SK-N-SH (cell line): Measurements from ENCODE around the gene TAX1BP1.

Source experiments
- CTCF ChIP-seq: fragments of 200-600 bp; sonication (generic); IDR thresholded peaks from 2 replicates; pipeline ENCODE4 v1.6.1; 2017; ENCODE audit warnings: antibody characterized with exemption, mild to moderate bottlenecking, moderate library complexity
- EP300 ChIP-seq, 2 experiments: IDR thresholded peaks; 2 replicates each; pipeline versions ENCODE4 v1.4.0 to v1.6.1; 2012; ENCODE audit warnings: borderline replicate concordance in 1 of 2, low read depth in 1 of 2, low read length in 1 of 2
- IRF3 ChIP-seq: fragments of 150-350 bp; IDR thresholded peaks from 2 replicates; pipeline ENCODE4 v1.6.1; 2016; ENCODE audit warnings: mild to moderate bottlenecking, low read depth, low read length
- JUND ChIP-seq: IDR thresholded peaks from 2 replicates; pipeline ENCODE4 v1.4.0; 2012
- MAX ChIP-seq: IDR thresholded peaks from 2 replicates; pipeline ENCODE4 v1.4.0; 2012; ENCODE audit warnings: low read depth
- NRF1 ChIP-seq: IDR thresholded peaks from 2 replicates; pipeline ENCODE4 v1.6.1; 2012; ENCODE audit warnings: low read depth, mild to moderate bottlenecking, low read length
- POLR2AphosphoS5 ChIP-seq: IDR thresholded peaks from 2 replicates; pipeline ENCODE4 v1.6.1; 2012; ENCODE audit warnings: low read depth, low read length
- RCOR1 ChIP-seq: fragments of 150-350 bp; IDR thresholded peaks from 2 replicates; pipeline ENCODE4 v1.6.1; 2017; ENCODE audit warnings: antibody characterized with exemption, low read length
- REST ChIP-seq: IDR thresholded peaks from 2 replicates; pipeline ENCODE4 v1.6.1; 2012; ENCODE audit warnings: mild to moderate bottlenecking, low read depth, low read length, moderate library complexity
- RXRA ChIP-seq: IDR thresholded peaks from 2 replicates; pipeline ENCODE4 v1.4.0; 2012; ENCODE audit warnings: low read depth, mild to moderate bottlenecking, borderline replicate concordance
- SIN3A ChIP-seq: IDR thresholded peaks from 2 replicates; pipeline ENCODE4 v1.6.1; 2012; ENCODE audit warnings: low read depth, mild to moderate bottlenecking, low read length, moderate library complexity, borderline replicate concordance
- SMC3 ChIP-seq: IDR thresholded peaks from 2 replicates; pipeline ENCODE4 v1.6.1; 2012; ENCODE audit warnings: low read depth, low read length, improper control_type of control experiment
- YY1 ChIP-seq: IDR thresholded peaks from 2 replicates; pipeline ENCODE4 v1.4.0; 2012; ENCODE audit warnings: low read depth, mild to moderate bottlenecking
- ZBTB33 ChIP-seq: IDR thresholded peaks from 2 replicates; pipeline ENCODE4 v1.4.0; 2012; ENCODE audit warnings: low read depth, borderline replicate concordance

- TF ChIP-seq RCOR1: no peak
- TF ChIP-seq POLR2AphosphoS5: no peak
- TF ChIP-seq CTCF: no peak
- TF ChIP-seq YY1: no peak
- TF ChIP-seq ZBTB33: no peak
- no peak for TF ChIP-seq MAX
- TF ChIP-seq SIN3A: no peak
- TF ChIP-seq SMC3: no peak
- TF ChIP-seq NRF1: no peak
- no peak for TF ChIP-seq RXRA
- TF ChIP-seq JUND: no peak
- TF ChIP-seq EP300 (IDR thresholded peaks at IDR 0.05; ENCODE audit: borderline replicate concordance in 1 of 2, low read depth in 1 of 2, low read length in 1 of 2): no peak
- TF ChIP-seq IRF3: no peak
- TF ChIP-seq REST: no peak
Observed at GRCh38 chr7:27788437-27788836, 48.5 kb downstream of the TAX1BP1 start.
